Erythroblast (primary cell): ENCODE data around the gene PIGM.

Experiments used
- DNase-seq, 2 experiments: peaks; one replicate each; lab custom pipeline; 2025; lab: John Stamatoyannopoulos, UW
- GATA1 ChIP-seq: IDR thresholded peaks from 2 replicates; pipeline ENCODE4 v1.6.1; 2011; ENCODE audit warnings: low read depth, mild to moderate bottlenecking, control low read depth, low read length, moderate library complexity
- POLR2A ChIP-seq: IDR thresholded peaks from 2 replicates; pipeline ENCODE4 v1.6.1; 2011; ENCODE audit warnings: mild to moderate bottlenecking, low read length

PIGM gene

GRCh38 chr1:159980076-159980475 is 51.7 kb downstream of the PIGM start:
- no peak for TF ChIP-seq POLR2A
- DNase-seq: no peak

- TF ChIP-seq POLR2A: no peak
- no peak for DNase-seq
Measured at GRCh38 chr1:159979257-159979656, 52.5 kb downstream of the PIGM start.

- TF ChIP-seq POLR2A (no peak), GATA1 (no peak)
- DNase-seq: no peak
Measured at GRCh38 chr1:159978107-159978398, 53.7 kb downstream of the PIGM start.

- DNase-seq: no peak
- TF ChIP-seq POLR2A (no peak), GATA1 (no peak)
Measured at GRCh38 chr1:159977364-159978106, 54.3 kb downstream of the PIGM start.
